Activated B cell treated with CpG ODN at 0.5 μM for 24 hours (primary cell): ENCODE results near the gene JAZF1. TPM values are rescaled to one million over a fixed set of nuclear protein-coding genes. Genes with fewer than 3 reads are reported as not detected.

Experiments
- ATAC-seq: fragments of 200-7000 bp; cut with Tn5 transposase; one replicate; pipeline ENCODE4 v1.10.0; 2021; ENCODE audit warnings: low read depth, mild to moderate bottlenecking, moderate library complexity
- CTCF ChIA-PET: fragments of 350-600 bp; sonication (Branson Sonifier 250); formaldehyde crosslinking; loops from one replicate; lab custom pipeline; 2021; ENCODE audit warnings: antibody characterized with exemption; lab: Charles Lee
- POLR2A ChIA-PET: fragments of 350-600 bp; sonication (Branson Sonifier 250); formaldehyde crosslinking; loops from one replicate; lab custom pipeline; 2021; ENCODE audit warnings: antibody characterized with exemption; lab: Charles Lee
- DNase-seq: peaks from one replicate; pipeline ENCODE4 v3.0.0; 2022
- H3K27ac Mint-ChIP-seq: one replicate; pipeline ENCODE4 v1.8.0; 2020; ENCODE audit warnings: mixed read lengths
- H3K27me3 Mint-ChIP-seq: one replicate; pipeline ENCODE4 v1.8.0; 2021; ENCODE audit warnings: mixed read lengths
- H3K36me3 Mint-ChIP-seq: one replicate; pipeline ENCODE4 v1.8.0; 2021; ENCODE audit warnings: low read depth, mixed read lengths
- H3K4me1 Mint-ChIP-seq: one replicate; pipeline ENCODE4 v1.8.0; 2021; ENCODE audit warnings: mixed read lengths
- H3K4me3 Mint-ChIP-seq: one replicate; pipeline ENCODE4 v1.8.0; 2020; ENCODE audit warnings: mild to moderate bottlenecking, mixed read lengths
- H3K9me3 Mint-ChIP-seq: one replicate; pipeline ENCODE4 v1.8.0; 2020; ENCODE audit warnings: mixed read lengths
- CTCF ChIP-seq: fragments of 200-600 bp; IDR thresholded peaks from one replicate; pipeline ENCODE4 v1.8.0; 2022; ENCODE audit warnings: antibody characterized with exemption, mild to moderate bottlenecking
- intact Hi-C: fragments of 100-400 bp; cut with micrococcal nuclease; formaldehyde crosslinking; loops from one replicate; pipeline ENCODE4 v1.15.1; 2024
- total RNA-seq: library from RNA; stranded (reverse); gene quantifications from 2 replicates; pipeline ENCODE4 v1.2.3, GENCODE V29; 2022

Gene JAZF1
- total RNA-seq, 1 donor from 2014 or later = 54.8 TPM

GRCh38 chr7:27953361-27953760 lies 227.2 kb downstream of the JAZF1 start:
- intact Hi-C loops = no loop called here
- peaks cover 51% of the 10 kb centered on the region for H3K36me3 Mint-ChIP-seq
- CTCF ChIA-PET = no interaction called here
- H3K4me1 Mint-ChIP-seq = peaks cover 5% of the 10 kb centered on the region
- ATAC-seq (no peak), DNase-seq (no peak)
- no peaks in the 10 kb centered on the region for H3K9me3 Mint-ChIP-seq
- no peaks in the 10 kb centered on the region for H3K27me3 Mint-ChIP-seq
- no peak overlapping the region for H3K27ac Mint-ChIP-seq
- no peak for TF ChIP-seq CTCF
- H3K4me3 Mint-ChIP-seq = no peak overlapping the region
- POLR2A ChIA-PET = no interaction called here

DNA sequence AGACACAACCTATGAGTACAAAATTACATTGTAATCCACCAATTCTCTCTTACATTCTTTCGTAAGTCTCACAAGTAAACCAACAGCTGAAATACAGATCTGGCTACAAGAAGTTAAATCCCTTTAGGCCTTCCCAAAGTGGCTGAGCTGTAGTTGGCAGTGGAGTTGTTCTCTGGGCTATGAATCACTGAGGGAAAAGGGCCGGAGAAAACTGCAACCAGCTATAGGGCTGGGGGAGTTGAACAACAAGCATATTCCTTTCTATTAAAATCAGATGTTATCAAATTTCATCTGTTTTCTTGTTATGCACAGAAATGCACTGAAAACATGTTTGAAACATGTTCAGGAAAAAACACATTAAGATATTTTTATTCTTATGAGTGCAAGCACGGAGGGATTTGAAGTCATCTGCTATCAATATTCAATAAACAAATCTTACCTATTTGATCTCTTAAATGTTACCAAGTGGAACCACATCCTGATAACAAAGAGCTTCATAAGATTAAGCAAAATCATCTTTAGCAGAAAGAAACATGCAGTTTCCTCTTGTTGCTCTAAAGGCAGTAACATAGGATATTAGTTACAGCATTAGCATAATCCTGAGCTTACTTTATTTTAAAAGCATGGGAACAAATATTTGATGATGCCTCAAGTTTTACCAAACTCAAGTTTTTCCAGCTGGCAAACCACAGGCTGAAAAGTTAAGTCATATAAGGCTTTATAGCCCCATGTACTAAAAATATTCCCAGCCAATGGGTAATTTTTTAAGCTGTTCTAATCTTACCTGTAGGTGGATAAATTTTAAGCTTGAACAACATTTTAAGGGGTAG lies 227.9 kb downstream of the JAZF1 start:
- no peak overlapping the region for H3K4me3 Mint-ChIP-seq
- H3K36me3 Mint-ChIP-seq = peaks cover 48% of the 10 kb centered on the region
- ATAC-seq (no peak), DNase-seq (no peak)
- ChIA-PET CTCF (no interaction called here), POLR2A (no interaction called here)
- no peak overlapping the region for H3K27ac Mint-ChIP-seq
- intact Hi-C loops = no loop called here
- H3K27me3 Mint-ChIP-seq = no peaks in the 10 kb centered on the region
- TF ChIP-seq CTCF = no peak
- H3K4me1 Mint-ChIP-seq = peaks cover 5% of the 10 kb centered on the region
- no peaks in the 10 kb centered on the region for H3K9me3 Mint-ChIP-seq

DNA sequence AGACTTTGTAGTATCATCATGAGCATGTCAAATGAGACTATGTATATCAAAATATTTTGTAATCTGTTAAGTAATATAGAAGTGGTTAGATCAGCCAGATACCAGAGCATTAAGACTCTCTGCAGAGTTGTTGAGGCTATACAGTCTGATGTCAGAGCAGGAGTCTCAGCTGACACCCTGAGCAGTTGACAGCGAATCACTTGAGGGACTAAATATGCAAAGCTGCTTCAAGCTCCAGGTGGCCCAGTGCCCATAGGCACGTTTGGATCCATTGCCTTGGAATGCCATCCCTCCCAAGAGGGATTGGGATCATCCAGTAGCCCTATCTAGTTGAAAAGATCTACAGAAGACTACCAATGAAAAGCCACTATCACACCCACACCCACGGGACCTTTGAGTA lies 230.5 kb downstream of the JAZF1 start:
- Mint-ChIP-seq H3K4me3 (no peak overlapping the region), H3K27ac (no peak overlapping the region), H3K36me3 (peaks cover 43% of the 10 kb centered on the region), H3K4me1 (peaks cover 5% of the 10 kb centered on the region), H3K9me3 (no peaks in the 10 kb centered on the region), H3K27me3 (no peaks in the 10 kb centered on the region)
- ChIA-PET POLR2A (interaction anchor here (0.6 kb wide), 1 partner anchor 1191 kb away, joined by 3 read pairs; no protein-coding TSS in a partner anchor), CTCF (no interaction called here)
- TF ChIP-seq CTCF = no peak
- intact Hi-C loops = no loop called here
- no peak for ATAC-seq
- DNase-seq = no peak

DNA sequence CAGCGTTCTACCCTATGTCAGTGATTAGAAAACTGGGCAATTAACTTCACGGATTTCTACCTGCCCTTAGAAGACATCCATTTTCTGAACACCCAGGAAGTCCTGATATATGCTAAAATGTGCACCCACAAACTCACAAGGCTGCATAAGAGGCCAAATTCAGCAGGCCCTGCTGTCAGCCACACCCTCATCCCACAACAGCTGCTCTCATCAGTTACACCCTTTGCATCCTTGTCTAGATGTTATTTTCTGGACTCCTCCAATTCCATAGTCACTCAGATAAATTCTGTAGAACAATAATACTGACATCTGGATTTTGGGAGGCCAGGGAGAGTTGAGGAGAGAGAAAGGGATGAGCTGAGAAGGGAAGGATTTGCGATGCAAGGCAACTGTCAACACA lies 231.7 kb downstream of the JAZF1 start:
- peaks cover 38% of the 10 kb centered on the region for H3K36me3 Mint-ChIP-seq
- peaks cover 4% of the 10 kb centered on the region for H3K4me1 Mint-ChIP-seq
- H3K9me3 Mint-ChIP-seq = no peaks in the 10 kb centered on the region
- no peak overlapping the region for H3K27ac Mint-ChIP-seq
- H3K27me3 Mint-ChIP-seq = no peaks in the 10 kb centered on the region
- DNase-seq = no peak
- ATAC-seq = no peak
- ChIA-PET CTCF (no interaction called here), POLR2A (no interaction called here)
- intact Hi-C loops = no loop called here
- H3K4me3 Mint-ChIP-seq = no peak overlapping the region
- no peak for TF ChIP-seq CTCF

DNA sequence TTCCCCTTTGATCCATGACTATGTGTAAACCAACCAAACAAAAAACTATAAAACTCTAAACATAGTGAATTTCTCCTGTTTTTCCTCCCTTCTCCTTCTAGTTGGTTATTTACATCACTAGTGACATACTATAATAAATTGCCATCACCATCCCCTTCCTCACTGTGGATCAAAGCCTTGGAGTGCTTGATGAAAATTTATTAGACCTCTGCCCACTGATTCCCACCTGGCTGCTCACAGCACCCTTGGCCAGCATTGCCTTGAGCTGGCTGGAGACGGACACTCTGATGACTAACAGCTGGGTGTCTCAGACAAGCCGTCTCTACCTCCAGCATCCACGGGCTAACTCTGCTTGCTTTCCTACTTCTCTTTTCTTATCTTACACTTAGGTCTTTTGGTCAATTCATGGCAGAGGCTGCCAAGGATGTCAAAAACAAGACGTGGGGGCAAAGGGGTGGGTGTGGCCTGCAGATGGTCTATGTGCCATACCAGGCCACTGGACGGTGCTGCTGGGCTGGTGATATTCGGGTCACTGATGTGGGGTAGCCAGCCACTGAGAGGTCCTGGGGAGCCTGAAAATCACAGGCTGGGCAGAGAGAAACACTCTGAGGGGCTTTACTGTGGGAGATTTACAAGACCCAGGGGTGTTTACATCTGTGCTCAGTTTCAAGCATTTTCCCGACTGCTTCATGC lies 232.9 kb downstream of the JAZF1 start:
- Mint-ChIP-seq H3K4me3 (no peak overlapping the region), H3K27me3 (no peaks in the 10 kb centered on the region), H3K4me1 (peaks cover 2% of the 10 kb centered on the region), H3K27ac (no peak overlapping the region), H3K9me3 (no peaks in the 10 kb centered on the region), H3K36me3 (peaks cover 42% of the 10 kb centered on the region)
- POLR2A ChIA-PET = no interaction called here
- intact Hi-C loops = no loop called here
- TF ChIP-seq CTCF = no peak
- CTCF ChIA-PET = no interaction called here
- ATAC-seq = no peak
- no peak for DNase-seq
